GM18508 (cell line): Measurements from ENCODE around the gene PRKCA.

ENCODE experiments used
- ATAC-seq: cut with Tn5 transposase; IDR thresholded peaks from one replicate; pipeline ENCODE4 v1.9.1; 2021; ENCODE audit warnings: moderate number of reproducible peaks; ENCODE audit not compliant: insufficient read depth, unreplicated experiment

PRKCA gene

GRCh38 chr17:66495035-66495434 lies 192.6 kb downstream of the PRKCA start:
- no peak for ATAC-seq

DNA sequence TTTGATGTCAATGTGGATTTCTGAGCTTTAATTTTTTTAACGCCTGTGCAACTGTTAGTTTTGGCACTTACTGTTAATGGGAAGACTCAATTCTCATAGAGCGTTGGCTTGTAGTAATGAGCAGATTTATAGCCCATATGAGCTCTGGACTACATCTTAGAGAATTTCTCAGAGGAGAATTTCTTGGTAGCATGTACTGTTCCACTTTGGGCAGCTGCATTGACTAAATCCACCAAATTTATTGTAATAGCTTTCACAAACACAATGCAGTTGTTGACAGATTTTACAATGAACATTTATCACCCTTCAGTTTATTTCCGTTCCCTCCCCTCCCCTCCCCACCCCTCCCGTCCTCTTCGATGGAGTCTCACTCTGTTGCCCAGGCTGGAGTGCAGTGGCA lies 193.9 kb downstream of the PRKCA start:
- no peak for ATAC-seq

- no peak for ATAC-seq
Measured at GRCh38 chr17:66498580-66498979, 196.2 kb downstream of the PRKCA start.

GRCh38 chr17:66506641-66507040 lies 204.2 kb downstream of the PRKCA start:
- ATAC-seq: no peak

DNA sequence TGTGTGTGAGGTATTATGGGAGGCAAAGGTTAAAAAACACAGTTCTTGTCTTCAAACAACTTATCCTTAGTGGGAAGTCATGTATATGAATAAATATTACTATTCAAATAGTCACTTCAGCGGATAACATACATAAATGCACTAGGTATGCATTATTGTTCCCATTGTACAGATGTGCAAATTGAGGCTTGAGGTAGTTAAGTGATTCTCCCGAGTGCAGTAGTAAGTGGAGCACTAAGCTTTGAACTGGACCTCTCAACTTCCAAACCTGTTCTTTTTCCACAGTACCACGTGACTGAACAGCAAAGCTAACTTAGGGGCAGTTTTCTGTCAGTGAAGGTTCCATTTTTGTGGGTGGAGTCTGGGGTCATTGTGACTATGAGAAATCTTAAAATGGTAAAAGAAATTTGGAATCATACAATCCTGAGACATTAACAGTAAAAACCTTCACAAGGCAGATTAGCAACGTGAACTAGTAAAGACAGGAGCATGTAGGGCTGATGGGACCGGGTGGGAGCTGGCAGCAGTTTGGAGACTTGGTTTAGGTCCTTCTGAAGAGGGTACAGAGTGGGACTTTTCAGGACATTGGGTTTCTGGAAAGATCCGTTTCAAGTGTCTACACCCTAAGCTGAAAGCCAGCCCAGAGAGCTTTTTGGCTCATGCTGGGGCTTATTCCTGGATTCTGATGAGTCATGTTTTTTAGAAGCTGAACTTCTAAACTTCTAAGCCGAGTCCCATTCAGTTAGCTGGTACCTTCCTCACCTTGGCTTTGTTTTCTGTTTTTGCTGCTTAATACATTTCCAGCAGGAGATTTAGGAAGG lies 204.9 kb downstream of the PRKCA start:
- ATAC-seq: no peak

- no peak for ATAC-seq
Measured at GRCh38 chr17:66507982-66508760, 205.8 kb downstream of the PRKCA start.

- no peak for ATAC-seq
Measured at GRCh38 chr17:66508896-66509844, 206.8 kb downstream of the PRKCA start.

DNA sequence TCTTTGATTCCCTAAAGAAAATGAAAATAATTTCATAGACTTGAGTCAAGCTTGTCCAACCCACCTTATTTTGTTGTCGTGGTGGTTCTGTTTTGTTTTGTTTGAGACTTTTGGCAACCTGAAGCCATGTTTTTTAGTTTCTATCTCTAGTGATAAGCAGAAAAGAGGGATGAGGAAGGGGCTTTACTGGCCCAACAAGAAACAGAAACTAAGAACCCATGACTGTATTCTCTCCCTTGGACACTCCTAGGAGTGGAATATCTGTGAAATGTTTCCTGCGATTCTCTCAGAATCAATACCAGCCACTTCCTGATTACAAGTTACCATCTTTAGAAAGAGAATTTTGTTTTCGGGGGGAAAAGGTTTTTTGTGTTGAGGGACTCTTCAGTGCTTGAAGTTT lies 207.5 kb downstream of the PRKCA start:
- no peak for ATAC-seq

DNA sequence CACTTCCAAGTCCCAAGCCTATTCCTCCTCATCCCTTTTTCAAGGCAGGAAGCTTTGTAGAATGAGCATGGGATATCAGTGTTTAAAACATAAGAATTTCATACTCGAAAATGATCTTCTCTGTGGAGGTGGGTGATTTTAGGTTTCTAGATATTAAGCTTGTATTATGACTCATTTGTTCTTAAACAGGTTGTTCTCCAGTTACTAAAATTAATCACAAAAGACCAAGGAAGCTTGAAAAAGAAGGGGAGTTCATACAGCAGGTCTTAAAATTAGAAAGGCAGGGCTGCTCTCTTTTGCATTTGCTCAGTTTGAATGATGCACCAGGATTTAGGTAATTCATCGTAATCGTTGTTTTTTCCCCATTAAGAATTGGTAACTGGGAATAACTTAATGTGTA lies 208.7 kb downstream of the PRKCA start:
- no peak for ATAC-seq

GRCh38 chr17:66514227-66514806 lies 211.9 kb downstream of the PRKCA start:
- ATAC-seq: no peak

DNA sequence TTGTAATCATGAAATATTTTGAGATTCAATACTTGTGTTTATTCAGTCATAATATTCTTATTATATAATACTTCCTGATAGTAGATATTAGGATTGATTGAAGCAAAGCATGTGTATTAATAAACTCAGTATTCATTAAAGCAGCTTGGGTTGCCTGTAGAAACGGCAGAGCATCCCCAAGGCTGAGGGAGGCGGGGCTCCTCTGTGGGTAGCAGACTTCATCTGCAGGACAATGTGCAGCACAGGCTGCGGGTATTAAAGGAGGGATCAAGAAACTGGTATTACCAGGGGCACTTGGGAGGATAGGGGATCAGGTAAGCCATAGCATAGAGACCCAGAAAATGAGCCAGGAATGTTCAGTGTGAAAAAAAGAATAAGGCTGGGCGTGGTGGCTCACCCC lies 213.6 kb downstream of the PRKCA start:
- no peak for ATAC-seq

- no peak for ATAC-seq
Measured at GRCh38 chr17:66517336-66518009, 215.1 kb downstream of the PRKCA start.

DNA sequence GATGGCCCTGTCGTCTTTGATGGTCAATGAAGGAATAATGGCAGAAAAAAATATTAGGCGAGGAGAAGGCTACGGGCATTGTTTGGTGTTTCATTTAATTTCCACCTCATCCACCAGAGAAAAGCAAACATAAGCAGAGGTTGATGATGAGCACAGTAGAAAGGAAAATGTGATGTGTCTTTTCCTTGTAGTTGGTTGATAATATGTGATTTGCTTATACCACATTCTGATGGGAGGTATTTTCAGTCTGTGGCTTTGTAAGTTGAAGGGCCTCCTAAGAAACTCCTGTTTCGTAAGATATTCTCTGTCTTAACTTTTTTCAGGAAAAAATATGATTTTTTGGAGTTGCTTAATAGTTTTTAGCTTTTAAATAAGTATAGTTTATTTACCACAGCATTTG lies 215.7 kb downstream of the PRKCA start:
- ATAC-seq: no peak

DNA sequence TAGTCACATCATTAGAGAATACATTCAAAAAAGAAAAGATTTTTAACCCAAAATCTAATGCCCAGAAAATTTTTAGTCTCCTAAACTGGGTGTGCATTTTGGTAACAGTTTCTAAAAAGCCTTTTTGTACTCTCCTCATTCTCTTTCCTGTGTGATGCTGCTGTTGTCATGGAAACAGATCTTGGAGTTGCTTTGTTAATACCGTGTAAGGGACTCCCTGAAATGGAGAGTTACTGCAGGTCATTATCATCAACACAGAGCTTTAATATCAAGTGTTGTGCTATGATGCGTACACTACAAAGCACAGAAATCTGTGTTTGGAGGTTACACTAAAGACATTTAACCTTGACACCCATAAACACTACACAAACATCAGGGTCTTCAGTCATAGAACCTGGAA lies 216.3 kb downstream of the PRKCA start:
- ATAC-seq: no peak

DNA sequence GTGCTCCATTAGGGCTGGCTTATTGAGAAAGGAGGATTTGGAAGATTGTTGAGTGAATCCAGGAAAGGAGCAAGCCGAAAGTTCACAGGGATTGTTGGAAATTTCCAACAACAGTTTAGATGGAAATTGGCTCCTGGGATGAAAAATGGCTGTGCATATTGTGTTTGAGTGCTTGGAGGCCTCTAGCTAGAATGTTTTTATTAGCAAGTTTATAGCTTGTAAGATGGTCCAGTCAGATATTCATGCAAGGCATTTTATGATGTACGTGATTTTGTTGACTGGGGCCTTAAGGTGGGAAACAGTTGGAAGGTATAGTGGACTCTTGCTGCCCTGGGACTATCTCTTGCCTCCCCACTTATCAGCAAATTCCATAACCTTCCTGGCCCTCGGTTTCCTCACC lies 216.7 kb downstream of the PRKCA start:
- no peak for ATAC-seq

GRCh38 chr17:66520999-66521398 lies 218.6 kb downstream of the PRKCA start:
- no peak for ATAC-seq

GRCh38 chr17:66522591-66523272 lies 220.3 kb downstream of the PRKCA start:
- ATAC-seq: no peak

DNA sequence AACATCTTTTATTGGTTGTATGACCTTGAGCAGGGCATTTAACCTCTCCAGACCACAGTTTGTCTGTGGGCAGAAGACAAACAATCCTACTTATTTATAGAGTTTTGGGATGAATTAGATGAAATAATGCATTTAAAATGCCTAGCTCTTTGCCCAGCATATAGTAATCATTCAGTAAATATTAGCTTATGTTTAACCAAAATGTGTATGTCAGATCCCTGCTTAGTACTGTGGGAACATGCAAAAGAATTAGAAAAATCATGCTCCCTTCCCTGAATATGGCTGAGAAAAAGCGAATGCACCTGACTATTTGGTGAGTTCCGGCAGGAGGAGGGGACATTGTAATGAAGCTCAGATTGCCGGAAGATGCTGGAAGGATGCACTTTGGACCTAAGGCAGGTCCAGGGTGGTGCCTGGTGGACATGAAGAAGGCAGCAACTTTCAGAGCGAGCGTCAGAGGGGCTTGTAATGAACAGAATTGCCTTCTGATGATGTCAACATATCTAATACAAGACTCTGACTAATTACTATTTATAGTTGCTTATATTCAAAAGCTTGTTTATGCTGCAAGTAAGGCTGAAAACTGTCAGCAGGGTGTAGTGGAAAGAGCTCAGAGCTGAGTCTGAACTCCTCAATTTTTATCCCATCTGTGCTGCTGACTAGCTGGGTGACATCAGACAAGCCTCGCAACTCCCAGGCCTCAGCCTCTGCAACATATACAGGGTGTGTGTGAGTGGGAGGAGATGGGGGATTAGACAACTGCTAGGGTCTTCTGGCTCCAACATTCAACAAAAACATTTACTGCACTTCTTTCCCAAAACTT lies 221.2 kb downstream of the PRKCA start:
- no peak for ATAC-seq
